Measurements from ENCODE around the gene CCDC85C. TPM values are rescaled to one million over a fixed set of nuclear protein-coding genes. Genes with fewer than 3 reads are reported as not detected.

CCDC85C gene
- total RNA-seq, 1 donor from 2014 or later = 18.6 TPM

DNA sequence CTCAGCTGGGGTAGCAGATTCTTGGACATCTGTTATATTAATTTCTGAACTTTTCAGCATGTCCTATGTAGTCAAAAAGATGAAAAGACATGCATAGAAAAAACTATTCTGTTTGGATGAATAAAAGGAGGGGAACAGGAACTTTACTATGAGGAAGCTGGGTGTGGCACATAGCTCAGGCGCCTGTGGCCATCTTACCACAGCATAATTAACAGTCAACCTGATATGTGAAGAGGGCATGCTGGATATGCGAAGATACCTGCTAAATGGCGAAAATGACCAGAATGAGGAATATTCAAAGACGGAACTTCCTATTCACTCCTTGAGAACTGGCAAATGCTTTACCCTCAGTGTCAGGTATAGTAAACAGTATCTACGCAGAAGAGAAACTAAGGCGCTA, 141.8 kb downstream of the CCDC85C start:
- DNase-seq (ENCODE audit: extremely low read depth, low read depth, low spot score) = no peak

DNA sequence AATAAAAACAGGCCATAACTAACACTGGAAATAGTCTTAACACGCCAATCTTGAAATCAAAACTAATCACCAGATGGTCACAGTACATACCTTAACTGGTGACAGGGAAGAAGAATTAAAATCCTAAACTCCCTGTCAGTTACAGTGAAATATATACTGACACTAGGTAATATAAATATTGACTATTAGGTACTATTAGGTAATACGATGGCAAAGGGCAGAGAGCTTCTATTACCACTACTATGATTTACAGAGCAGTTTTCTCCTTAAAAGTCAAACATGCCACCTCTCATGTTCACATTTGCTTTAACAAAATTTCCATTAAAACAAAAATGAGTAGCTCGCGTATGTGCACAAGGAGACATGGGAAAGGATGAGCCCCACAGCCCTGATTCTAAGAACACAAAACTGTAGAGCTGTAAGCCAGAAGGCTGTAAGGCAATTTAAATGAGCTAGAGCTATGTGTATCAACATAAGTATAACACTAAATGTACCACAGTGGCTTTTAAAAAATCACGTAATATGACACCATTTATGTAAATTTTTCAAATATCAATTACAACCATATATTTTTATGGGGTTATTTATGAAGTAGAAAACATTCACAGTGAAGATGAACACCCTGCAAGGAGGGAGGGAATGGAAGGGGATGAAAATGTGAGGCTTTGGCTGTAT, 142.5 kb downstream of the CCDC85C start:
- DNase-seq (ENCODE audit: extremely low read depth, low read depth, low spot score) = no peak

DNA sequence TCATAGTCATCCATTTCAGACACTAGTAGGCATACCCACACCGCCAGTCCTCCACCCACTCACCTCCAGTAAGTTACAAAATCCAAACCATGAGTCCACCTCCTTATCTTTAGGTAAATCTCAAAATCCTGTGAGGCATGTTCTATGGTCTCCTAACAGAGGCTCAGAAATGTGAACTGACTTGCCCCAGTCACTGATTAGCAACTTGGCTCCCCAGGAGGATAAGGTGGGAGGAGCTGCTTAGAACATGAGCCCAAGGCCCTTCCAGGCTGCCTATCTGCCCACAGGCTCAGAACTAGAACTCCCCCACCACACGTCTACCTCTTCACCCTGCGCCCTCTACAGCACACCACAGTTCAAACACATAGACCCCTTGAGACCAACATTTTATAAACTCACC, 143.2 kb downstream of the CCDC85C start:
- DNase-seq (ENCODE audit: extremely low read depth, low read depth, low spot score) = no peak

DNA sequence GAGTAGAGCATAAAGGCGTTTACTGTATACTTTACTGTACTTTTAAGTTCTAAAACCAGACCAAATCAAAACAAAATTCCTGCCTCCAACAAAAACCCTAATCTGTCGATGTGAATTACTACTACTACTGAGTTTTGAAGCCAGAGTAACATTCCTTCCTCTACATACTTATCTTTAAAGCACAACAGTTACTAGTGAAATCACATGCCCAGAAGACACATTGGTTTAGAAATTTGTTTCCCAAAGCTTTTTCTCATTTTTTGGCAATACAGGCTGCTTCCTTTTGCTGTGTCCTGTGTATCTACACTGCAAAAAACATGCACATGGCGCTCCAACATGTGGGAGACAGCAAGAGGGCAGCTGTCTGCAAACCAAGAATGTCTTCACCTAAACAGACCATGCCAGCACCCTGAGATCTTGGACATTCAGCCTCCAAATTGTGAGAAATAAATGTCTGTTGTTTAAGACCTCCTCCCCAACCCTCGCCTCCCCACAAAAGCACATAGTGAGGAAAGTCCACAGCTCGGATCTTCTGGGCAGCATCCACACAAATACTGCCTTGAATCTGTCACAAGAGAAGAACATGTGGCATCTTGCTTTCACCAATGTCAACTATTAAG, 144.4 kb downstream of the CCDC85C start:
- no peak for DNase-seq (ENCODE audit: extremely low read depth, low read depth, low spot score)

DNA sequence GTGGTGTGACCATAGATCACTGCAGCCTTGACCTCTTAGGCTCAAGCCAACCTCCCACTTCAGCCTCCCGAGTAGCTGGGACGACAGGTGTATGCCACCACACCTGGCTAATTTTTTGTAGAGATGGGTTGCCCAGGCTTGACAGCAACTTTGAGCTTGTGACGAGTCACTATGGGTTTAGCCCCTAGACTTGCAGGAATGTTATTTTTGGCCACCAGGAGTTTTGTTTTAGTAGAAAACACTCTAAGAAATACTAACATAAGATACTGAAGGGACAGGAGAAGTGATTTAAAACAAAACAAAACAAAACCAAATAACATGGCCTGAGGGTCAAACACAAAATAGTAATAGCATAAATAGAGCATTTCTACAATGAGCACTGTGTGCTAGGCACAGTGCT, 149.8 kb downstream of the CCDC85C start:
- no peak for DNase-seq (ENCODE audit: extremely low read depth, low read depth, low spot score)

DNA sequence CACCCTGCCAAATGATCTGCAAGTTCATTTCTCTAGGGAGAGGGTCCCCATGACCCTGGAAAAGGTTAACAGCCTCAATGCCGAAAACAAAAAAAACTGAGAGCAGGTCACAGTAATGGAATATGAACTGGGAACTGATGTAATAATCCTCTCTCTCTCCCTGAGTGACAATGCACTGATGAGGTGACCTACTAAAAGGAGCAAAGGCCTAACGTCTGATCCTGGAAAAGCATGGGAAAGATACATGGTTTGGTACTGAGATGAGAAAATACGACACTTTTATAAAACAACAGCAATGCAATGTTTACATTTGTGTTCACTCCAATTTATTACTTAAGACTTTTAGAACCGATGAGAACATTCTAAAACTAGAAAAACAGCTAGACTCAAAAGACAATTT, 151.0 kb downstream of the CCDC85C start:
- no peak for DNase-seq (ENCODE audit: extremely low read depth, low read depth, low spot score)

DNA sequence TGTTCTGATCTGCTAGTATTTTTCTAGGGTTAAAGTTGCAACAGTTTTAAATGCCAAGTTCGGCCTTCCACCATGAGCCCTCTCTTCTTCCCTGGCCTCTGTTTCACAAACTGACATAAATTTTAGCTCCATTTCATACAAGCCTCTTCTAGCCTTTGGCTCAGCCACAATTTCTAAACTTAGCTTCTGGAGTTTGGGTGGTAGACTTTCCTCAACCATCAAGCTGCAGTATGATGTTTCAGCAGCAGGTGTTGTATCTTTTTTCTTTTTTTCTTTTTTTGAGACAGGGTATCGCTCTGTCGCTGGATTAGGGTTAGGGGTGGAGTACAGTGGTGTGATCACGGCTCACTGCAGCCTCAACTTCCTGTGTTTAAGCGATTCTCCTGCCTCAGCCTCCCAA, 152.8 kb downstream of the CCDC85C start:
- no peak for DNase-seq (ENCODE audit: extremely low read depth, low read depth, low spot score)

DNA sequence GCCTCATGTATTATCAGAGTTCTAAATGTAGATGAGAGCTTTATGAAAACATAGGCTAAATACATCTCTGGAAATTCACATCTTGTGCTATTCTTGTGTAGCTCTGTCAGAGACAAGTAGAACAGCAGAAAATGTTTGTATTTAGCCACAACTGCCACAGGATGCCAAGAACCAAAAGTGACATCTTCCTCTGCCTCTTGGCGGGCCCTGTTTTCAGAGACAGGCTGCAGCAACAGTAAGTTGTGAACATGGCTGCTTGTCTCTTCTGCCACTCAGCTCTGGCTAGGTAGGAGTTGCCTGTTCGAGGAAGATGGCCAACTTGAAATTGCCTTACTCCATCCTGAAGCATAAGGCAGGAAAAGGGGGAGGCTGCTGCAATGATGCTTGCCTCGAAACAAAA, 153.7 kb downstream of the CCDC85C start:
- DNase-seq (ENCODE audit: extremely low read depth, low read depth, low spot score) = no peak

Other genes starting within 250 kb of the CCDC85C start
- gene SETD3, start 123.3 kb downstream of the CCDC85C start, total RNA-seq = 44.8 and 53.9 TPM in 2 replicates
- 25.5 and 41.1 TPM in 2 replicates for gene CCNK, start 122.8 kb downstream of the CCDC85C start, total RNA-seq
- 2.6 and 4.3 TPM in 2 replicates for gene HHIPL1, start 40.9 kb upstream of the CCDC85C start, total RNA-seq
- gene CYP46A1, start 80.1 kb upstream of the CCDC85C start, total RNA-seq = 0.12 and 2.2 TPM in 2 replicates
- 33.7 and 42.0 TPM in 2 replicates for gene EML1, start 189.2 kb upstream of the CCDC85C start, total RNA-seq